Upper lobe of left lung (tissue), 6 donors: ENCODE data around the gene CAST. TPM values are rescaled to one million over a fixed set of nuclear protein-coding genes. Genes with fewer than 3 reads are reported as not detected.
A peak's percentile ranks its signal among the peaks of the same experiment; 100 is the strongest.
"Not testable (repeated sequence)": the region's sequence is repeated elsewhere in the genome, so short reads cannot be mapped to it uniquely, and the experiment has no call there.

Experiments used
- ATAC-seq, 2 donors: fragments of 200-7000 bp; cut with Tn5 transposase; one replicate each; pipeline ENCODE4 v1.9.1; 2022; ENCODE audit warnings: mild to moderate bottlenecking in 2 of 2, moderate library complexity in 2 of 2; ENCODE audit not compliant: low FRiP score in 2 of 2
- DNase-seq, 2 donors: peaks; one replicate each; pipeline ENCODE4 v3.0.0-alpha.2; 2019 to 2020
- H3K27ac ChIP-seq, 4 donors: fragments of 200-600 bp; sonication (generic); one replicate each; pipeline ENCODE4 v1.5.1; 2016 to 2019
- H3K27me3 ChIP-seq, 4 donors: fragments of 200-600 bp; sonication (generic); one replicate each; pipeline ENCODE4 v1.5.1; 2017 to 2019
- H3K36me3 ChIP-seq, 4 donors: fragments of 200-600 bp; sonication (generic); one replicate each; pipeline ENCODE4 v1.5.1; 2016 to 2019
- H3K4me1 ChIP-seq, 4 donors: fragments of 200-600 bp; sonication (generic); one replicate each; pipeline ENCODE4 v1.5.1; 2018 to 2019
- H3K4me3 ChIP-seq, 4 donors: fragments of 200-600 bp; sonication (generic); one replicate each; pipeline ENCODE4 v1.5.1; 2017 to 2019; ENCODE audit warnings: mild to moderate bottlenecking in 2 of 4, moderate library complexity in 1 of 4
- H3K9me3 ChIP-seq, 4 donors: fragments of 200-600 bp; sonication (generic); one replicate each; pipeline ENCODE4 v1.5.1; 2018 to 2019
- EP300 ChIP-seq, 4 donors: sonication (generic); formaldehyde crosslinking; IDR thresholded peaks; one replicate each; pipeline ENCODE4 v1.5.1; 2017; ENCODE audit warnings: antibody characterized with exemption in 4 of 4, control low read depth in 2 of 4
- POLR2A ChIP-seq, 4 donors: fragments of 450-650 bp; IDR thresholded peaks; one replicate each; pipeline ENCODE4 v1.5.1; 2016 to 2017; ENCODE audit warnings: antibody characterized with exemption in 4 of 4, mild to moderate bottlenecking in 2 of 4
- POLR2AphosphoS5 ChIP-seq, 2 donors: sonication (generic); formaldehyde crosslinking; IDR thresholded peaks; one replicate each; pipeline ENCODE4 v1.5.1; 2017; ENCODE audit warnings: antibody characterized with exemption in 2 of 2
- WGBS, 2 donors: methylation state at CpG; one replicate each; pipeline ENCODE4 v1.1.5; 2017 to 2018; 5-methylcytosine and 5-hydroxymethylcytosine counted together
- total RNA-seq, 6 donors: library from RNA; depleted of rRNA in 4 of 6; stranded (reverse); fragments of >200 nt in 4 of 6; gene quantifications; one replicate each; pipeline versions ENCODE4 v1.1.0 to v1.2.1, GENCODE V29; 2016 to 2021
- TF ChIP-seq, protein P1 (sequence below), 6 experiments: fragments of 450-650 bp in 4 of 6; fragments of 200-600 bp in 2 of 6; sonication (generic) in 2 of 6; IDR thresholded peaks; one replicate each; pipeline ENCODE4 v1.5.1; 2016 to 2019; ENCODE audit warnings: antibody characterized with exemption in 6 of 6
- donor health status: DM: no; HTN: no; CAD: no; lungs with moderate emphysema.
- donor health status: DM: no; HTN: yes; CAD: no; lungs with severe emphysema.

Gene CAST, protein sequence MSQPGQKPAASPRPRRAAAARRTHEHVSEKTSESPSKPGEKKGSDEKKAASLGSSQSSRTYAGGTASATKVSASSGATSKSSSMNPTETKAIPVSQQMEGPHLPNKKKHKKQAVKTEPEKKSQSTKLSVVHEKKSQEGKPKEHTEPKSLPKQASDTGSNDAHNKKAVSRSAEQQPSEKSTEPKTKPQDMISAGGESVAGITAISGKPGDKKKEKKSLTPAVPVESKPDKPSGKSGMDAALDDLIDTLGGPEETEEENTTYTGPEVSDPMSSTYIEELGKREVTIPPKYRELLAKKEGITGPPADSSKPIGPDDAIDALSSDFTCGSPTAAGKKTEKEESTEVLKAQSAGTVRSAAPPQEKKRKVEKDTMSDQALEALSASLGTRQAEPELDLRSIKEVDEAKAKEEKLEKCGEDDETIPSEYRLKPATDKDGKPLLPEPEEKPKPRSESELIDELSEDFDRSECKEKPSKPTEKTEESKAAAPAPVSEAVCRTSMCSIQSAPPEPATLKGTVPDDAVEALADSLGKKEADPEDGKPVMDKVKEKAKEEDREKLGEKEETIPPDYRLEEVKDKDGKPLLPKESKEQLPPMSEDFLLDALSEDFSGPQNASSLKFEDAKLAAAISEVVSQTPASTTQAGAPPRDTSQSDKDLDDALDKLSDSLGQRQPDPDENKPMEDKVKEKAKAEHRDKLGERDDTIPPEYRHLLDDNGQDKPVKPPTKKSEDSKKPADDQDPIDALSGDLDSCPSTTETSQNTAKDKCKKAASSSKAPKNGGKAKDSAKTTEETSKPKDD
- 100 to 1,000 TPM; 233 to 388 (median 270) TPM for total RNA-seq

GRCh38 chr5:96661855-96662724 is at the start of gene CAST:
TSS of gene CAST (plus strand) at chr5:96662376. CDS start at chr5:96662423, 47 bp downstream.
- TF ChIP-seq, protein P1, sequence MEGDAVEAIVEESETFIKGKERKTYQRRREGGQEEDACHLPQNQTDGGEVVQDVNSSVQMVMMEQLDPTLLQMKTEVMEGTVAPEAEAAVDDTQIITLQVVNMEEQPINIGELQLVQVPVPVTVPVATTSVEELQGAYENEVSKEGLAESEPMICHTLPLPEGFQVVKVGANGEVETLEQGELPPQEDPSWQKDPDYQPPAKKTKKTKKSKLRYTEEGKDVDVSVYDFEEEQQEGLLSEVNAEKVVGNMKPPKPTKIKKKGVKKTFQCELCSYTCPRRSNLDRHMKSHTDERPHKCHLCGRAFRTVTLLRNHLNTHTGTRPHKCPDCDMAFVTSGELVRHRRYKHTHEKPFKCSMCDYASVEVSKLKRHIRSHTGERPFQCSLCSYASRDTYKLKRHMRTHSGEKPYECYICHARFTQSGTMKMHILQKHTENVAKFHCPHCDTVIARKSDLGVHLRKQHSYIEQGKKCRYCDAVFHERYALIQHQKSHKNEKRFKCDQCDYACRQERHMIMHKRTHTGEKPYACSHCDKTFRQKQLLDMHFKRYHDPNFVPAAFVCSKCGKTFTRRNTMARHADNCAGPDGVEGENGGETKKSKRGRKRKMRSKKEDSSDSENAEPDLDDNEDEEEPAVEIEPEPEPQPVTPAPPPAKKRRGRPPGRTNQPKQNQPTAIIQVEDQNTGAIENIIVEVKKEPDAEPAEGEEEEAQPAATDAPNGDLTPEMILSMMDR (IDR thresholded peaks at IDR 0.05) = peak in 1 of 6 experiments; percentile 31
- TF ChIP-seq POLR2AphosphoS5 (IDR thresholded peaks at IDR 0.05) (peak; percentile 85), POLR2A (IDR thresholded peaks at IDR 0.05) (peak in 3 of 4 donors; percentile 34 to 75 (median 57)), EP300 (IDR thresholded peaks at IDR 0.05) (peak in 1 of 4 donors; percentile 56)
- no peaks in the 10 kb centered on the region for H3K9me3 ChIP-seq
- H3K27me3 ChIP-seq = no peaks in the 10 kb centered on the region
- peak within 1 kb of the TSS; percentile 88 to 97 (median 92) for H3K4me3 ChIP-seq
- 0 to 1% methylated on average over 19 to 46 of the region's 75 CpGs for WGBS, 2 donors
- H3K36me3 ChIP-seq = no peaks in the 10 kb centered on the region
- H3K27ac ChIP-seq = peak within 1 kb of the TSS; percentile 98 to 100 (median 100)
- ATAC-seq (peak; percentile 93 to 97), DNase-seq (peak; percentile 96 to 99)
- peaks cover 15 to 38% (median 27%) of the 10 kb centered on the region in 4 donors for H3K4me1 ChIP-seq

DNA sequence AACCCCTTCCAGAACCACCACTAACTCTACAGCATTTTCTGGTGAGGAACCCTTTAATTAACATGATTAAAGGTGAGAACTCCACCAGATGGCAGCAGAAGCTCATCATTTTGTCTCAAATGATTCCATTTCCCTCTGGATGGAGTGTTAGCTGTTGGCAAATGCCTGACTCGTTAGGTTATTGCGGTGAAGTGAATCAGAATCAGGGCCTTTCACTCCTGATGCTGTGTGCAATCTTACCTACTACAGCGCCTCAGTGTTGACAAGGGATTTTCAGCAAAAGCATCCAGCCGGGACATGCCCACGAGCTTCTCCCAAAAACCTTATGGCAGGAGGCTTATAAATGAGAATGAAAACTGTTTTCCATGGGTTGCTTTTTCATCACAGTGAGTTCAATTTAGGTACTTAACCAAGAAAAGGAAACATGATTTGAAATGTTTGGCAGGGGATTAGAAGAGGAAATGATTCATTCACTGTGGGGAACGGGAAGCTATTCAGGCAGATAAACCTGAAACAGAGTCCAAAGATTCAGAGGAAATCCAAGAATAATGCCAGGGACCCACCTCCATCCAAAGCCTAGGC is 48.0 kb upstream of the CAST start:
- ATAC-seq (peak; percentile 80 to 92), DNase-seq (peak in 1 of 2 donors; percentile 55)
- 20 to 24% methylated on average over 6 of the region's 6 CpGs for WGBS, 2 donors
- no peaks in the 10 kb centered on the region for H3K36me3 ChIP-seq
- peaks cover 9 to 18% (median 15%) of the 10 kb centered on the region in 4 donors for H3K4me1 ChIP-seq
- H3K9me3 ChIP-seq = no peaks in the 10 kb centered on the region
- no peak overlapping the region for H3K4me3 ChIP-seq
- peak overlapping the region; percentile 2 to 69 (median 58) for H3K27ac ChIP-seq
- no peak for TF ChIP-seq POLR2A (IDR thresholded peaks at IDR 0.05)
- peak; percentile 15 to 20 for TF ChIP-seq POLR2AphosphoS5 (IDR thresholded peaks at IDR 0.05)
- TF ChIP-seq, protein P1 (IDR thresholded peaks at IDR 0.05) = peak in 5 of 6 experiments; percentile 19 to 84 (median 75)
- no peaks in the 10 kb centered on the region for H3K27me3 ChIP-seq

- Histone ChIP-seq H3K9me3 (no peaks in the 10 kb centered on the region), H3K27me3 (no peaks in the 10 kb centered on the region), H3K27ac (peak overlapping the region in 2 of 4 donors; percentile 63 to 69), H3K36me3 (no peaks in the 10 kb centered on the region), H3K4me3 (no peak overlapping the region), H3K4me1 (peaks cover 9 to 18% (median 15%) of the 10 kb centered on the region in 4 donors)
- ATAC-seq = no peak
- 83 to 85% methylated on average over 3 of the region's 3 CpGs for WGBS, 2 donors
- TF ChIP-seq POLR2A (IDR thresholded peaks at IDR 0.05) = no peak
- TF ChIP-seq, protein P1 (IDR thresholded peaks at IDR 0.05) = no peak
- no peak for TF ChIP-seq EP300 (IDR thresholded peaks at IDR 0.05)
- TF ChIP-seq POLR2AphosphoS5 (IDR thresholded peaks at IDR 0.05) = no peak
- DNase-seq = no peak
Observed at GRCh38 chr5:96615223-96615622, 47.0 kb upstream of the CAST start.

- no peak for DNase-seq
- ATAC-seq = no peak
- TF ChIP-seq POLR2AphosphoS5 (IDR thresholded peaks at IDR 0.05) (no peak), POLR2A (IDR thresholded peaks at IDR 0.05) (no peak)
- Histone ChIP-seq H3K4me1 (peaks cover 9 to 18% (median 15%) of the 10 kb centered on the region in 4 donors), H3K27ac (no peak overlapping the region), H3K9me3 (no peaks in the 10 kb centered on the region), H3K4me3 (no peak overlapping the region), H3K36me3 (no peaks in the 10 kb centered on the region), H3K27me3 (no peaks in the 10 kb centered on the region)
- WGBS, 2 donors = 84 to 94% methylated on average over 3 of the region's 3 CpGs
Observed at GRCh38 chr5:96616801-96617200, 45.4 kb upstream of the CAST start.

DNA sequence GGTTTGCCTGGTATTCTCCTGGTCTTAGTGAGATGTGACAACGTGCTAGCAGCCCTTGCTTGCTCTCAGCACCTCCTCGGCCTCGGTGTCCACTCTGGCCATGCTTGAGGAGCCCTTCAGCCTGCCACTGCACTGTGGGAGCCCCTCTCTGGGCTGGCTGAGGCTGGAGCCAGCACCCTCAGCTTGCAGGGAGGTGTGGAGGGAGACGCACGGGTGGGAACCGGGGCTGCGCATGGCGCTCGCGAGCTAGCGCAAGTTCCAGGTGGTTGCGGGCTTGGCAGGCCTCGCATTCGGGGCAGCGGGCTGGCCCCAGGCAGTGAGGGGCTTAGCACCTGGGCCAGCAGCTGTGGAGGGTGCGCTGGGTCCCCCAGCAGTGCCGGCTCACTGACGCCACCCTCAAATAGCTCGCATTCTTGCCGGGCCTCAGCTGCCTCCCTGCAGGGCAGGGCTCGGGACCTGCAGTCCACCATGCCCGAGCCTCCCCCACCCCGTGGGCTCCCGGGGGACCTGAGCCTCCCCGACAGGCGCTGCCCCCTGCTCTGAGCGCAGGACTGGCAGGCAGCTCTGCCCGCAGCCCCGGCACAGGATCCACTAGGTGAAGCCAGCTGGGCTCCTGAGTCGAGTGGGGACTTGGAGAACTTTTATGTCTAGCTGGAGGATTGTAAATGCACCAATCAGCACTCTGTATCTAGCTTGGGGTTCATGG is 43.7 kb upstream of the CAST start:
- peaks cover 9 to 18% (median 15%) of the 10 kb centered on the region in 4 donors for H3K4me1 ChIP-seq
- H3K9me3 ChIP-seq, H3K36me3 ChIP-seq, ATAC-seq, H3K4me3 ChIP-seq, H3K27me3 ChIP-seq, H3K27ac ChIP-seq: not testable (repeated sequence)
- 91 to 93% methylated on average over 10 to 16 of the region's 30 CpGs for WGBS, 2 donors
- DNase-seq = peak in 1 of 2 donors; percentile 82
